Peyer's patch (tissue), 4 donors: ENCODE measurements around the gene SACS.

Experiments used
- POLR2A ChIP-seq, 2 donors: fragments of 450-650 bp; IDR thresholded peaks; one replicate each; pipeline ENCODE4 v1.5.1; 2017; ENCODE audit warnings: antibody characterized with exemption in 2 of 2, mild to moderate bottlenecking in 2 of 2, moderate library complexity in 2 of 2
- TF ChIP-seq, protein P1 (sequence below), 6 experiments: fragments of 450-650 bp in 4 of 6; fragments of 200-600 bp in 2 of 6; sonication (generic) in 1 of 6; IDR thresholded peaks; one replicate each; pipeline ENCODE4 v1.5.1; 2017 to 2019; ENCODE audit warnings: antibody characterized with exemption in 6 of 6, mild to moderate bottlenecking in 3 of 6, moderate library complexity in 1 of 6

DNA sequence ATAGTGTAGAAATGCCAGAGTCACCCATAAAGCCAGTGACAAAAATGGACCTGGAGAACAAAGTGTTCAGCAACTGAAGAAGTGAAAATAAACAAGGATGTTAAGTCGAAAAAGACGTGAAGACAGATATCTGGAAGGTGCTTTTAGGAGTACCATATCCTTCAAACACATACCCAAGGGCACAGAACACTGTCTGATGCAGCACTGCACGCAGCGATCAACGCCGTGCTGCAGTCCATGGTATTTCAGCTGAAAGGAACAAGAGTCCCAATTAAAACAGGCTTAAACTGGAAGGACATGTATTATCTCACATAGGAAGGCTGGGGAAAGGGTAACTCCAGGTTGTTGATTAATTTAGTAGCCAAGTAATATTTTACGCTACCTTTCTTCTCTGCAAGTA lies 144.5 kb downstream of the SACS start:
- TF ChIP-seq, protein P1, sequence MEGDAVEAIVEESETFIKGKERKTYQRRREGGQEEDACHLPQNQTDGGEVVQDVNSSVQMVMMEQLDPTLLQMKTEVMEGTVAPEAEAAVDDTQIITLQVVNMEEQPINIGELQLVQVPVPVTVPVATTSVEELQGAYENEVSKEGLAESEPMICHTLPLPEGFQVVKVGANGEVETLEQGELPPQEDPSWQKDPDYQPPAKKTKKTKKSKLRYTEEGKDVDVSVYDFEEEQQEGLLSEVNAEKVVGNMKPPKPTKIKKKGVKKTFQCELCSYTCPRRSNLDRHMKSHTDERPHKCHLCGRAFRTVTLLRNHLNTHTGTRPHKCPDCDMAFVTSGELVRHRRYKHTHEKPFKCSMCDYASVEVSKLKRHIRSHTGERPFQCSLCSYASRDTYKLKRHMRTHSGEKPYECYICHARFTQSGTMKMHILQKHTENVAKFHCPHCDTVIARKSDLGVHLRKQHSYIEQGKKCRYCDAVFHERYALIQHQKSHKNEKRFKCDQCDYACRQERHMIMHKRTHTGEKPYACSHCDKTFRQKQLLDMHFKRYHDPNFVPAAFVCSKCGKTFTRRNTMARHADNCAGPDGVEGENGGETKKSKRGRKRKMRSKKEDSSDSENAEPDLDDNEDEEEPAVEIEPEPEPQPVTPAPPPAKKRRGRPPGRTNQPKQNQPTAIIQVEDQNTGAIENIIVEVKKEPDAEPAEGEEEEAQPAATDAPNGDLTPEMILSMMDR (IDR thresholded peaks at IDR 0.05) = no peak
- TF ChIP-seq POLR2A (IDR thresholded peaks at IDR 0.05) = no peak
